ENCODE results near the gene ZNF768.

Gene ZNF768

DNA sequence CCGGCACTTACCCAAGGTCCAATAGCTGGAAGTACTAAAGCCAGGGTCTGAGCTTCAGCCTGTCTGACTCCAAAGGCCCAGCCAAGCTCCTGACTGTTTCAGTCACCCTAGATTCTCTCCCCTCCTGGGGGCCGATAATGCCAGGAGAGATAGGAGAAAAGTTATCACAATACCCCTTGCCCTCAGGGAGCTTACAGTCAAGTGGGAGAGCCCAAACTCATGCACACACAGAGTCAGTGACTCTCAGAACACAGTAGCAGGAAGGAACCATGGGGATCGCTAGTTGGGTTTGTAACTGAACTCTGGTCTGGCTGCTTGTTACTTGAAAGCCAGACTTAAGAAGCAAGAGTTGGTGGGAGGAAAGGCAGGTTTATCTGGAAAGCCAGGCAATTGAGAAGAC, 14.9 kb downstream of the ZNF768 start:
- Mint-ChIP-seq H3K36me3 (peaks cover 72% of the 10 kb centered on the region), H3K27me3 (no peaks in the 10 kb centered on the region), H3K4me3 (no peak overlapping the region), H3K9me3 (no peaks in the 10 kb centered on the region), H3K27ac (no peak overlapping the region), H3K4me1 (no peaks in the 10 kb centered on the region)
- ATAC-seq, result no peak

DNA sequence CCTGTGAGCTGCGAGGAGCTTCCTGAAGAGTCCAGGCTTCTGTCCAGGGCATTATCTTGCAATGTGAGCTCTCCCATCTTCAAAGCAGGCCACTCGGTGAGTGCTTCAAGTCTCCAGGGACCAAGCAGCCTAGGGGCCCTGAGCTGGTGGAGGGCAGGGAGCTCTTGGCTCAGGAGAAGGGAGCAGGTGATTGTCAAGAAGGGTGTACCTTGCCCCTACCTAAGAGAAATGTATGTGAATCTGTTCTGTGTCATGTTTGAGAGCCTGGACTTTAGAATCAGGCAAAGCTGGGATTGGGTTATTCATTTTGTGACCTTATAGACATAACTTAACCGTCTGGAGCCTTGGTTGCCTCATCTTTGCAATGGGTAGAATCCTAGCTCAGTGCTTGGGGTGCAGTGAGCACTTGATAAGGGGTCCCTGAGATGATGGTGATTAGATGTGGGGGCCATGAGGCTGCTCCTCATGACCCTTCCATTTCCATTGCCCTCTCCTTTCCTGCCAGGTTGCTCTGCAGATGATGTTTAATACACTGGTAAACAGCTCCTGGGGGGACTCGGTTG, 15.9 kb downstream of the ZNF768 start:
- H3K36me3 Mint-ChIP-seq, result peaks cover 68% of the 10 kb centered on the region
- H3K9me3 Mint-ChIP-seq, result no peaks in the 10 kb centered on the region
- H3K27me3 Mint-ChIP-seq, result no peaks in the 10 kb centered on the region
- no peaks in the 10 kb centered on the region for H3K4me1 Mint-ChIP-seq
- H3K27ac Mint-ChIP-seq, result no peak overlapping the region
- no peak overlapping the region for H3K4me3 Mint-ChIP-seq
- no peak for ATAC-seq

- ATAC-seq, result no peak
- Mint-ChIP-seq H3K27ac (no peak overlapping the region), H3K4me1 (no peaks in the 10 kb centered on the region), H3K36me3 (peaks cover 67% of the 10 kb centered on the region), H3K9me3 (no peaks in the 10 kb centered on the region), H3K27me3 (no peaks in the 10 kb centered on the region), H3K4me3 (no peak overlapping the region)
Observed at GRCh38 chr16:30509081-30509765, 17.1 kb downstream of the ZNF768 start.

GRCh38 chr16:30503403-30504296, 22.7 kb downstream of the ZNF768 start:
- no peak for ATAC-seq
- Mint-ChIP-seq H3K9me3 (no peaks in the 10 kb centered on the region), H3K4me1 (no peaks in the 10 kb centered on the region), H3K27ac (peak overlapping the region; percentile 51), H3K27me3 (no peaks in the 10 kb centered on the region), H3K36me3 (peaks cover 44% of the 10 kb centered on the region), H3K4me3 (no peak overlapping the region)

DNA sequence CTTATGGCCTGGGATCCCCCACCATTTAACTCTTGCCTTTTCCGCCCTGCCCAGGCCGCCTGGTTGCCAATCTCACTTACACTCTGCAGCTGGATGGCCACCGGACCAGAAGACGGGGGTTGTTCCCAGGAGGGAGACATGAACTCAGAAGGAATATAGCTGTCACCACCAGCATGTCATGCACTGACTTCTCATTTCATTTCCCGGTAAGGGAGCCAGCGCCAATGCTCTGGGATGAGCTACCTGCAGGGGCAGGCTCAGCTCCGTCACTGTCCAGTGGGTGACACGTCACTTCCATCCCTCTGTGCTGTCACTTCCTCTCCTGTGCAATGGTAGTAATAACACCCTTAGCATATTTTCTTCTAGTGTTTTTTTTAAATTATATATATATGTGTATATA, 27.1 kb downstream of the ZNF768 start:
- Mint-ChIP-seq H3K36me3 (peaks cover 43% of the 10 kb centered on the region), H3K4me1 (peaks cover 1% of the 10 kb centered on the region), H3K4me3 (no peak overlapping the region), H3K9me3 (no peaks in the 10 kb centered on the region), H3K27ac (no peak overlapping the region), H3K27me3 (no peaks in the 10 kb centered on the region)
- no peak for ATAC-seq

GRCh38 chr16:30494709-30495108, 31.7 kb downstream of the ZNF768 start:
- H3K27ac Mint-ChIP-seq, result peak overlapping the region; percentile 33
- no peaks in the 10 kb centered on the region for H3K9me3 Mint-ChIP-seq
- H3K27me3 Mint-ChIP-seq, result no peaks in the 10 kb centered on the region
- H3K4me1 Mint-ChIP-seq, result peaks cover 12% of the 10 kb centered on the region
- H3K4me3 Mint-ChIP-seq, result no peak overlapping the region
- ATAC-seq, result no peak
- peaks cover 56% of the 10 kb centered on the region for H3K36me3 Mint-ChIP-seq

GRCh38 chr16:30493941-30494488, 32.4 kb downstream of the ZNF768 start:
- peak overlapping the region; percentile 33 for H3K27ac Mint-ChIP-seq
- H3K27me3 Mint-ChIP-seq, result no peaks in the 10 kb centered on the region
- H3K9me3 Mint-ChIP-seq, result no peaks in the 10 kb centered on the region
- no peak overlapping the region for H3K4me3 Mint-ChIP-seq
- no peak for ATAC-seq
- peaks cover 56% of the 10 kb centered on the region for H3K36me3 Mint-ChIP-seq
- peaks cover 14% of the 10 kb centered on the region for H3K4me1 Mint-ChIP-seq

DNA sequence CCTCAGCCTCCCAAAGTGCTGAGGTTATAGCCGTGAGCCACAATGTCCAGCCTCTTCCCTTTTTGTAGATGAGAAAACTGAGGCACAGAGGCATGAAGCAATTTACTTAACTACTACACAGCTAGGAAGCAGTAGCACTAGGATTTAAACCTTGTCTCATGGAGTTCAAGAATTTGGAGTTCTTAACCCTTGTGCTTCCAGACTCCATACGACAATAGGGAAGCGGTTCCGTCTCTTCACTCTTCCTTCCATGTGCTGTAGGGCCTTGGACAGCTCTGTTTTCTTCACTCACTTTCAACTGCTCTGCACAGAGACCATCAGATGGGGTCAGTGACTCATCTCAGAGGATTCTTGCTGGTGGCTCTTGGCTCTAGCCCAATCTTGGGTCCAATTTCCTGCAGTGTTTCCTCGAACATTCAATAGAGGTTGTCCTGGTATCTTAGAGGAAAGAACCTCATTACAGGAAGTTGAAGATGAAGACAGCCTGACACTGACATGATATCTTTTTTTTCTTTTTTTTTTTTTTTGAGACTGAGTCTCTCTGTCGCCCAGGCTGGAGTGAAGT, 34.5 kb downstream of the ZNF768 start:
- H3K36me3 Mint-ChIP-seq, result peaks cover 69% of the 10 kb centered on the region
- H3K27ac Mint-ChIP-seq, result peak overlapping the region; percentile 35
- H3K4me3 Mint-ChIP-seq, result no peak overlapping the region
- ATAC-seq, result no peak
- no peaks in the 10 kb centered on the region for H3K9me3 Mint-ChIP-seq
- no peaks in the 10 kb centered on the region for H3K27me3 Mint-ChIP-seq
- H3K4me1 Mint-ChIP-seq, result peaks cover 24% of the 10 kb centered on the region

- H3K4me1 Mint-ChIP-seq, result peaks cover 24% of the 10 kb centered on the region
- H3K36me3 Mint-ChIP-seq, result peaks cover 71% of the 10 kb centered on the region
- no peaks in the 10 kb centered on the region for H3K9me3 Mint-ChIP-seq
- peak overlapping the region; percentile 35 for H3K27ac Mint-ChIP-seq
- no peak overlapping the region for H3K4me3 Mint-ChIP-seq
- no peak for ATAC-seq
- H3K27me3 Mint-ChIP-seq, result no peaks in the 10 kb centered on the region
Observed at GRCh38 chr16:30491229-30491628, 35.1 kb downstream of the ZNF768 start.

- no peak for ATAC-seq
- H3K27ac Mint-ChIP-seq, result no peak overlapping the region
- H3K9me3 Mint-ChIP-seq, result no peaks in the 10 kb centered on the region
- peaks cover 76% of the 10 kb centered on the region for H3K36me3 Mint-ChIP-seq
- no peaks in the 10 kb centered on the region for H3K27me3 Mint-ChIP-seq
- no peak overlapping the region for H3K4me3 Mint-ChIP-seq
- peaks cover 26% of the 10 kb centered on the region for H3K4me1 Mint-ChIP-seq
Observed at GRCh38 chr16:30490210-30490609, 36.2 kb downstream of the ZNF768 start.

DNA sequence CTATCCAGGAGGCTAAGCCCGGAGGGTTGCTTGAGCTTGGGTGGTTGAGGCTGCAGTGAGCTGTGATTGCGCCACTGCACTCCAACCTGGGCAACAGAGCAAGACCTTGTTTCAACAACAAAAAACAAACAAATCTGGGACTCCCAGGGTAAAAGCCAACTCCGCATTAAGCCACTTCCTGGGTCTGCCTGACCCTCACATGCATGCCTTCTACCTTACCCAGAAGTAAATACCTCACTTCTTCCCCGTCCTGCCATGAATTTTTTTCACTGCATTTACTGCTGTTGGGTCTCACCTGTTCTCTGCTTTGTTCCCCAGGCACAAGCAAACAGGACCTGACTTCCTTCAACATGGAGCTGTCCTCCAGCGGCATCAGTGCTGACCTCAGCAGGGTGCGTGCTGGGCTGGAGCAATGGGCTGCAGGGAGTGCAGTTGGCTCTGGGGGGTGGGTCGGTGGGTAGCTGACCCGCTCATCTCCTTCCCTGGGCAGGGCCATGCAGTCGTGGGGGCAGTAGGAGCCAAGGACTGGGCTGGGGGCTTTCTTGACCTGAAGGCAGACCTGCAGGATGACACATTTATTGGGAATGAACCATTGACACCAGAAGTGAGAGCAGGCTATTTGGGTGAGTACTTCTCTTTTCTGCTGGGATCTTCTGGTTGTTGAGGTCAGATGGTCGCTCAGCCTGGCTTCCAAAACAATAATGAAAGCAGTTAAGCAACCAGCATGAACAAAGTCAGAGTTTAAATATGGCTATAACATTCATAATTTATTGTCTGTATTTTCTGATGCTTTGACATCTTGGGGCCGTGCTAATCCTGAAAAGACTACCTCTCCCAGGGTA, 37.4 kb downstream of the ZNF768 start:
- Mint-ChIP-seq H3K27me3 (no peaks in the 10 kb centered on the region), H3K27ac (peak overlapping the region; percentile 72), H3K4me3 (no peak overlapping the region), H3K36me3 (peaks cover 76% of the 10 kb centered on the region), H3K9me3 (no peaks in the 10 kb centered on the region), H3K4me1 (peaks cover 26% of the 10 kb centered on the region)
- ATAC-seq, result no peak

DNA sequence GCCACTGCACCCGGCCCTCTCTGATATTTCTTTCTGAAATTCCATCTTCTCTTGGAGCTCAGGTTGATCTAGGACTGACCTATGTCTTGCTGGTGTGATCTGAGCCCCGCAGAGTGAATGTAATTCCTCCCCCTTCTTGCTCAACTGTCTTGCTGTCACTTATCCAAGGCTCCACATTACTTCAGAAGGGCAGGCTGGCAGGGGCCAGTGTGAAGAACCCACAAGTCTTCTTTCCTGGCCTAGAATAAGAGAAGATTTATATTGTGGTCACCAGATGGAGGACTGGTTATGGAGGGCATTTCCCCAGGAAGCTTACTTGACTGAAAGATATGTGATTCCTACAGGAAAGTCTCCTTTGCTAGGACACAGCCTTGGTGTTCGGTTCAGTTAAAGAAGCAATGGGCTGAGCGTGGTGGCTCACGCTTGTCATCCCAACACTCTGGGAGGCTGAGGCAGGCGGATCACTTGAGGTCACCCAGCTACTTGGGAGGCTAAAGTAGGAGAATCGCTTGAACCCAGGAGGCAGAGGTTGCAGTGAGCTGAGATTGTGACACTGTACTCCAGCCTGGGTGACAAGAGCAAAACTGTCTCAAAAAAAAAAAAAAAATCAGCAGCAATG, 40.4 kb downstream of the ZNF768 start:
- no peak overlapping the region for H3K4me3 Mint-ChIP-seq
- H3K27ac Mint-ChIP-seq, result no peak overlapping the region
- H3K4me1 Mint-ChIP-seq, result peaks cover 30% of the 10 kb centered on the region
- H3K36me3 Mint-ChIP-seq, result peaks cover 88% of the 10 kb centered on the region
- H3K9me3 Mint-ChIP-seq, result no peaks in the 10 kb centered on the region
- no peak for ATAC-seq
- no peaks in the 10 kb centered on the region for H3K27me3 Mint-ChIP-seq

DNA sequence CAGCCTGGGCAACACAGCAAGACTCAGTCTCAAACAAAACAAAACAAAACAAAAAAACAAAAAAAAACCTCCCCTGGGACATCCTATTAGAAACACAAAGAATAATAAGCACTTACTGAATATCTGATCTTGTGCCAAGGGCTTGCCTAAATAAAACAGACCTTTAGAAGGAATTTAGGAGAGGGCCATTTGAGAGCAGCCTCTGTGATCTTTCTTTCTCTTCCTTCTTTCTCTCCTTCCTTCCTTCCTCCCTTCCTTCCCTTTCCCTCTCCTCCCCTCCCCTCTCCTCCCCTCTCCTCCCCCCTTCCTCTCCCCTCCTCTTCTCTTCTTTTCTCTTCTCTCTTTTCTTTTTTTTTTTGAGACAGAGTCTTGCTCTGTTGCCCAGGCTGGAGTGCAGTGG, 41.5 kb downstream of the ZNF768 start:
- ATAC-seq, result no peak
- peaks cover 87% of the 10 kb centered on the region for H3K36me3 Mint-ChIP-seq

DNA sequence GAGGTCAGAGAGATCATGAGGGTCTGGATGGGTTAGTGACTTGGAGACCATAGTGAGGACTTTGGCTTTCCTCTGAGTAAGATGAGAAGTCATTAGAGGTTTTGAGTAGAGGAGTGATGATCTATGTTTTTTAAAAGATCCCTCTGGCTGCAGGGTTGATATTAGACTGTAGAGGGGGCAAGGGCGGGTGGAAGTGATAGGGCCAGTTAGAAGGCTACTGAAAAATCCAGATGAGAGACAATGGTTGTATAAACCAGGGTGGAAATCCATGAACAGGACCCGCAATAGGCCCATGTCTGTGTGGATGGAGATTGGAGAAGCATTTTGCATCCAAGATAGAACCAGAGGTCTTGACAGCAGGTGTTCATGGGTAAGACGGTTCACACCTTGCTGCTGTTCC, 44.0 kb downstream of the ZNF768 start:
- Mint-ChIP-seq H3K27ac (peak overlapping the region; percentile 25), H3K4me1 (peaks cover 44% of the 10 kb centered on the region), H3K4me3 (no peak overlapping the region), H3K36me3 (peaks cover 85% of the 10 kb centered on the region), H3K9me3 (no peaks in the 10 kb centered on the region), H3K27me3 (no peaks in the 10 kb centered on the region)
- ATAC-seq, result no peak

More for the DNA sequence above, 41.5 kb downstream of the ZNF768 start:
- Mint-ChIP-seq H3K27me3 (no peaks in the 10 kb centered on the region), H3K27ac (peak overlapping the region; percentile 70), H3K4me1 (peaks cover 38% of the 10 kb centered on the region), H3K9me3 (no peaks in the 10 kb centered on the region), H3K4me3 (no peak overlapping the region)

All from stimulated activated memory B cell treated with anti-CD40 and anti-IgM and Interleukin-4, amounts not matched to agents 10 μg/mL and 1 μg/mL and 100 μg/mL, for 72 hours (primary cell).